Measurements from ENCODE around the gene BCAS1.

Gene BCAS1

GRCh38 chr20:53900380-53900999, 169.9 kb downstream of the BCAS1 start:
- no peak for DNase-seq

DNA sequence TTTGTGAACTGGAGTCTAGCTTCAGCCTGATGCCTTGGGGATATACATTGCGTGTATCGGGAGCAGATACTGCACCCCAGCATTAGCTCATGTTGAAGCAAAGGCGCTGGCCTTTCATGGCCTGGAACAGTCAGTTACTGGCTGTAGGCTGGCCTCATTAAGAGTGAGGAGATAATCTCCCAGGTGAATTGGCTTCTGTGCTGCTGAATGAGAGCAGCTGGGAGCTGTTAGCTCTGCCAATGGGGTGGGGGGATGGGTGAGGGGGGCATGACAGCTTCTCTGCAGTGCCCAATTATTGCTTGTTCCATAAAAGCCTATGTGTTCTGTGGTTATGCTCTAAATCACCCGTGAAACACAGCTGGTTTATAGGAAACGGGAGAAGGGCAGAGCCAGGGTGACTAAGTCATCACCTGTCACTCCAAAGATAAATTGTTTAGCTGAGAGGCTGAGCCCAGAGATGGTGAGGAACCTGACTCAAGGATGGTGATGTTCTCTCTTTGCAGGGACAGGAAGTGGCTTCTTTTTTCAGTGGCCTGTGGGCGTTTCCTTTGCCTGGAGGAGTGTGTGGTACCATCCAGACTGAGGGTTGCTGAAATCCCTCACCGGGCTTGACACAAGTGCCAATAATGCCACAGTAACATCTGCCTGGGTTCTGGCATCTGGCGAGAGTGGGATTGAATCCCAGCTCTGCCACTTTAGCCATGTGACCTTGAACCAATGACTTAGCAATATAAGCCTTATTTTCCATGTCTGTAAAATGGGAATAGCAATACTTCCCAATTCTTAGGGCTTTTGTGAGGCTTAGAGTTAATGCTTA, 170.8 kb downstream of the BCAS1 start:
- peak; percentile 93 for DNase-seq

GRCh38 chr20:53898556-53898931, 171.8 kb downstream of the BCAS1 start:
- DNase-seq = no peak

GRCh38 chr20:53897884-53898555, 172.4 kb downstream of the BCAS1 start:
- DNase-seq = no peak

GRCh38 chr20:53896647-53897046, 173.7 kb downstream of the BCAS1 start:
- no peak for DNase-seq

GRCh38 chr20:53896041-53896440, 174.4 kb downstream of the BCAS1 start:
- no peak for DNase-seq

GRCh38 chr20:53895385-53895755, 175.0 kb downstream of the BCAS1 start:
- DNase-seq = no peak

DNA sequence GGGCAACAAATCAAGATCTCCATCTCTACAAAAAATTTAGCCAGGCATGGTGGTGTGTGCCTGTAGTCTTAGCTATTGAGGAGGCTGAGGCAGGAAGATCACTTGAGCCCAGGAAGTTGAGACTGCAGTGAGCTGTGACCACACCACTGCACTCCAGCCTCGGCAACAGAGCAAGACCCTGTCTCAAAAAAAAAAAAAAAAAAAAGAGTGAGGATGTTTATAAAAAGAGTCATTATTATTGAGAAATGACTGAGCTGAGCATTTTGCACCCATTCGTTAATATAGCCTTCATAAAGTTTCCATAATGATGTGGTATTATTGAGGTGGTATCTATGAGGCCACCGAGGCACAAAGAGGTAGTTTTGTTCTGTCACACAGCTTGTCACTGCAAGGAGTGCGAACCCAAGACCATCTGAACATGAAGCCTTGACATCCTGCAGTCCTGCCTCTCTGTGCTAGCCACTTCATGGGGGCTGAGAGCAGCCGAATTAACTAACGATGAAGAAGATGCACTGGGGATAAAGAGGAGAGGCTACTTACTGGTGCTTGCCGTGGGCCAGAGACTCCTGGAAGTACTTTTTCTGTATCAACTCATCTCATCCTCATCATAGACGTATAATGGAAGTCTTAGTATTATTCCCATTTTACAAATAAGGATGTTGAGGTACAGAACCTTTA, 175.5 kb downstream of the BCAS1 start:
- no peak for DNase-seq
